SKM-1 treated with dmso at 0.1 percent for 144 hours (cell line): ENCODE measurements around the gene RUVBL1.

Experiments used
- DNase-seq: peaks from one replicate; lab custom pipeline; 2025; ENCODE audit not compliant: unreplicated experiment; lab: John Stamatoyannopoulos, UW

Gene RUVBL1

GRCh38 chr3:128036119-128036518 is 87.5 kb downstream of the RUVBL1 start:
- DNase-seq, result no peak

GRCh38 chr3:128033102-128033501 is 90.5 kb downstream of the RUVBL1 start:
- DNase-seq, result no peak
